Stimulated activated effector memory CD8-positive, alpha-beta T cell treated with anti-CD3 and anti-CD28 coated beads, Interleukin-12 subunit alpha, Interleukin-12 subunit beta, amount 100 ng/mL, for 72 hours (primary cell): ENCODE results near the gene PDS5A.

Experiments used
- ATAC-seq: fragments of 150-1000 bp; cut with Tn5 transposase; 2 replicates; pipeline ENCODE4 v1.10.0; 2021
- DNase-seq, 2 donors: peaks; one replicate each; pipeline ENCODE4 v3.0.0; 2021 to 2022; ENCODE audit warnings: low spot score in 2 of 2
- H3K27ac Mint-ChIP-seq: one replicate; pipeline ENCODE4 v1.8.0; 2022; ENCODE audit warnings: mild to moderate bottlenecking, mixed read lengths
- H3K36me3 Mint-ChIP-seq: one replicate; pipeline ENCODE4 v1.8.0; 2022; ENCODE audit warnings: mild to moderate bottlenecking, mixed read lengths
- H3K4me1 Mint-ChIP-seq: one replicate; pipeline ENCODE4 v1.8.0; 2022; ENCODE audit warnings: mixed read lengths
- H3K4me3 Mint-ChIP-seq: one replicate; pipeline ENCODE4 v1.8.0; 2022; ENCODE audit warnings: mild to moderate bottlenecking, mixed read lengths
- H3K9me3 Mint-ChIP-seq: one replicate; pipeline ENCODE4 v1.8.0; 2022; ENCODE audit warnings: mixed read lengths

Gene PDS5A

GRCh38 chr4:39899291-39899690, 78.4 kb downstream of the PDS5A start:
- no peaks in the 10 kb centered on the region for H3K4me1 Mint-ChIP-seq
- peak overlapping the region; percentile 52 for H3K27ac Mint-ChIP-seq
- ATAC-seq (peak; percentile 68), DNase-seq (no peak)
- no peak overlapping the region for H3K4me3 Mint-ChIP-seq
- peaks cover 99% of the 10 kb centered on the region for H3K36me3 Mint-ChIP-seq
- no peaks in the 10 kb centered on the region for H3K9me3 Mint-ChIP-seq

GRCh38 chr4:39898015-39898414, 79.7 kb downstream of the PDS5A start:
- H3K9me3 Mint-ChIP-seq: no peaks in the 10 kb centered on the region
- H3K27ac Mint-ChIP-seq: no peak overlapping the region
- ATAC-seq (no peak), DNase-seq (no peak)
- H3K4me1 Mint-ChIP-seq: no peaks in the 10 kb centered on the region
- peaks cover 98% of the 10 kb centered on the region for H3K36me3 Mint-ChIP-seq
- H3K4me3 Mint-ChIP-seq: no peak overlapping the region

- no peak for DNase-seq
- H3K27ac Mint-ChIP-seq: no peak overlapping the region
- no peak overlapping the region for H3K4me3 Mint-ChIP-seq
These were observed 84.0 kb downstream of the PDS5A start for GRCh38 chr4:39893693-39894072.

GRCh38 chr4:39892988-39893692, 84.6 kb downstream of the PDS5A start:
- Mint-ChIP-seq H3K9me3 (no peaks in the 10 kb centered on the region), H3K4me3 (no peak overlapping the region), H3K27ac (no peak overlapping the region), H3K4me1 (no peaks in the 10 kb centered on the region), H3K36me3 (peaks cover 95% of the 10 kb centered on the region)
- ATAC-seq (no peak), DNase-seq (no peak)

More at GRCh38 chr4:39893693-39894072, 84.0 kb downstream of the PDS5A start:
- Mint-ChIP-seq H3K9me3 (no peaks in the 10 kb centered on the region), H3K36me3 (peaks cover 95% of the 10 kb centered on the region), H3K4me1 (no peaks in the 10 kb centered on the region)
- no peak for ATAC-seq

GRCh38 chr4:39889226-39889625, 88.5 kb downstream of the PDS5A start:
- DNase-seq (no peak), ATAC-seq (no peak)
- peaks cover 95% of the 10 kb centered on the region for H3K36me3 Mint-ChIP-seq
- no peaks in the 10 kb centered on the region for H3K9me3 Mint-ChIP-seq
- H3K4me3 Mint-ChIP-seq: no peak overlapping the region
- no peak overlapping the region for H3K27ac Mint-ChIP-seq
- H3K4me1 Mint-ChIP-seq: no peaks in the 10 kb centered on the region

- ATAC-seq: no peak
- Mint-ChIP-seq H3K36me3 (peaks cover 96% of the 10 kb centered on the region), H3K9me3 (no peaks in the 10 kb centered on the region), H3K4me1 (no peaks in the 10 kb centered on the region), H3K27ac (no peak overlapping the region), H3K4me3 (no peak overlapping the region)
- DNase-seq: no peak
These were observed 89.2 kb downstream of the PDS5A start for GRCh38 chr4:39888541-39888940.

- Mint-ChIP-seq H3K36me3 (peaks cover 98% of the 10 kb centered on the region), H3K4me3 (no peak overlapping the region), H3K27ac (no peak overlapping the region), H3K4me1 (peaks cover 6% of the 10 kb centered on the region), H3K9me3 (no peaks in the 10 kb centered on the region)
- no peak for ATAC-seq
- DNase-seq: no peak
These were observed 94.1 kb downstream of the PDS5A start for GRCh38 chr4:39883646-39884045.

- H3K4me1 Mint-ChIP-seq: peaks cover 6% of the 10 kb centered on the region
- ATAC-seq (no peak), DNase-seq (no peak)
- H3K36me3 Mint-ChIP-seq: peaks cover 98% of the 10 kb centered on the region
- H3K9me3 Mint-ChIP-seq: no peaks in the 10 kb centered on the region
- no peak overlapping the region for H3K4me3 Mint-ChIP-seq
- peak overlapping the region; percentile 20 for H3K27ac Mint-ChIP-seq
These were observed 95.9 kb downstream of the PDS5A start for GRCh38 chr4:39881789-39882188.

- peaks cover 99% of the 10 kb centered on the region for H3K36me3 Mint-ChIP-seq
- H3K27ac Mint-ChIP-seq: no peak overlapping the region
- H3K9me3 Mint-ChIP-seq: no peaks in the 10 kb centered on the region
- H3K4me3 Mint-ChIP-seq: no peak overlapping the region
- ATAC-seq: no peak
- peaks cover 17% of the 10 kb centered on the region for H3K4me1 Mint-ChIP-seq
- DNase-seq: no peak
These were observed 99.7 kb downstream of the PDS5A start for GRCh38 chr4:39877971-39878370.

- no peak overlapping the region for H3K4me3 Mint-ChIP-seq
- peak; percentile 50 for ATAC-seq
These were observed 103.9 kb downstream of the PDS5A start for GRCh38 chr4:39873823-39874222.

GRCh38 chr4:39865280-39865679, 112.4 kb downstream of the PDS5A start:
- DNase-seq: no peak
- ATAC-seq: no peak
- Mint-ChIP-seq H3K9me3 (no peaks in the 10 kb centered on the region), H3K27ac (no peak overlapping the region), H3K4me1 (no peaks in the 10 kb centered on the region), H3K36me3 (peaks cover 86% of the 10 kb centered on the region), H3K4me3 (no peak overlapping the region)

More at GRCh38 chr4:39873823-39874222, 103.9 kb downstream of the PDS5A start:
- DNase-seq: no peak
- H3K27ac Mint-ChIP-seq: peak overlapping the region; percentile 72
- H3K9me3 Mint-ChIP-seq: no peaks in the 10 kb centered on the region
- peaks cover 12% of the 10 kb centered on the region for H3K4me1 Mint-ChIP-seq
- peaks cover 100% of the 10 kb centered on the region for H3K36me3 Mint-ChIP-seq

- H3K36me3 Mint-ChIP-seq: peaks cover 86% of the 10 kb centered on the region
- DNase-seq: no peak
- no peaks in the 10 kb centered on the region for H3K9me3 Mint-ChIP-seq
- H3K4me1 Mint-ChIP-seq: no peaks in the 10 kb centered on the region
- ATAC-seq: no peak
- no peak overlapping the region for H3K4me3 Mint-ChIP-seq
- no peak overlapping the region for H3K27ac Mint-ChIP-seq
These were observed 113.3 kb downstream of the PDS5A start for GRCh38 chr4:39864391-39864790.

- Mint-ChIP-seq H3K27ac (no peak overlapping the region), H3K36me3 (peaks cover 83% of the 10 kb centered on the region)
These were observed 116.9 kb downstream of the PDS5A start for GRCh38 chr4:39860804-39861203.

GRCh38 chr4:39855909-39856512, 121.7 kb downstream of the PDS5A start:
- H3K9me3 Mint-ChIP-seq: peaks cover 4% of the 10 kb centered on the region
- no peak for DNase-seq
- H3K4me1 Mint-ChIP-seq: peaks cover 13% of the 10 kb centered on the region
- no peak for ATAC-seq
- no peak overlapping the region for H3K4me3 Mint-ChIP-seq
- no peak overlapping the region for H3K27ac Mint-ChIP-seq
- H3K36me3 Mint-ChIP-seq: peaks cover 86% of the 10 kb centered on the region

More at GRCh38 chr4:39860804-39861203, 116.9 kb downstream of the PDS5A start:
- no peak for ATAC-seq
- Mint-ChIP-seq H3K4me3 (no peak overlapping the region), H3K9me3 (peaks cover under 1% of the 10 kb centered on the region), H3K4me1 (peaks cover 4% of the 10 kb centered on the region)
- no peak for DNase-seq

- Mint-ChIP-seq H3K36me3 (peaks cover 77% of the 10 kb centered on the region), H3K27ac (peak overlapping the region; percentile 9), H3K4me1 (peaks cover 13% of the 10 kb centered on the region), H3K4me3 (no peak overlapping the region), H3K9me3 (peaks cover 4% of the 10 kb centered on the region)
- ATAC-seq (no peak), DNase-seq (no peak)
These were observed 125.1 kb downstream of the PDS5A start for GRCh38 chr4:39852636-39853035.

GRCh38 chr4:39850727-39851126, 127.0 kb downstream of the PDS5A start:
- Mint-ChIP-seq H3K4me3 (no peak overlapping the region), H3K36me3 (peaks cover 74% of the 10 kb centered on the region), H3K9me3 (peaks cover 3% of the 10 kb centered on the region), H3K4me1 (peaks cover 8% of the 10 kb centered on the region), H3K27ac (no peak overlapping the region)
- no peak for DNase-seq
- no peak for ATAC-seq
